Thoracic aorta (tissue), 2 donors: ENCODE data around the gene CHRNB4. TPM values are rescaled to one million over a fixed set of nuclear protein-coding genes. Genes with fewer than 3 reads are reported as not detected.

Experiments
- ATAC-seq: fragments of 150-250 bp; one replicate; pipeline ENCODE4 v1.8.0; 2017; ENCODE audit warnings: low read depth; ENCODE audit not compliant: insufficient number of reproducible peaks, low FRiP score
- DNase-seq: peaks from one replicate; pipeline ENCODE4 v3.0.0-alpha.2; 2020; ENCODE audit warnings: low spot score
- H3K27ac ChIP-seq, 2 donors: fragments of 200-600 bp; sonication (generic); 1 replicate in 1 of 2; 2 replicates in 1 of 2; pipeline ENCODE4 v1.5.1; 2016; ENCODE audit warnings: mild to moderate bottlenecking in 2 of 2, moderate library complexity in 2 of 2
- H3K27me3 ChIP-seq: fragments of 200-600 bp; sonication (generic); replicated peaks from 2 replicates; pipeline ENCODE4 v1.6.0; 2016; ENCODE audit warnings: mild to moderate bottlenecking; ENCODE audit not compliant: insufficient read depth
- H3K36me3 ChIP-seq: fragments of 200-600 bp; sonication (generic); one replicate; pipeline ENCODE4 v1.5.1; 2016
- H3K4me1 ChIP-seq, 2 donors: fragments of 200-600 bp; sonication (generic); 1 replicate in 1 of 2; 2 replicates in 1 of 2; pipeline versions ENCODE4 v1.5.1 to v1.6.0; 2016; ENCODE audit warnings: low read depth in 2 of 2, mild to moderate bottlenecking in 1 of 2; ENCODE audit not compliant: control insufficient read depth in 1 of 2
- H3K4me3 ChIP-seq: fragments of 200-600 bp; sonication (generic); 2 replicates; pipeline ENCODE4 v1.5.1; 2016; ENCODE audit warnings: mild to moderate bottlenecking
- H3K9me3 ChIP-seq: fragments of 200-600 bp; sonication (generic); 2 replicates; pipeline ENCODE4 v1.5.1; 2016
- total RNA-seq, 2 donors: library from RNA; depleted of rRNA; stranded (reverse); fragments of >200 nt; gene quantifications; one replicate each; pipeline versions ENCODE4 v1.1.0 to v1.2.3, GENCODE V29; 2016
- TF ChIP-seq, protein P1 (sequence below): fragments of 200-600 bp; sonication (generic); IDR thresholded peaks from one replicate; pipeline ENCODE4 v1.5.1; 2019; ENCODE audit warnings: antibody characterized with exemption

The CHRNB4 gene
- total RNA-seq, 2 donors from 2014 or later, result not detected

DNA sequence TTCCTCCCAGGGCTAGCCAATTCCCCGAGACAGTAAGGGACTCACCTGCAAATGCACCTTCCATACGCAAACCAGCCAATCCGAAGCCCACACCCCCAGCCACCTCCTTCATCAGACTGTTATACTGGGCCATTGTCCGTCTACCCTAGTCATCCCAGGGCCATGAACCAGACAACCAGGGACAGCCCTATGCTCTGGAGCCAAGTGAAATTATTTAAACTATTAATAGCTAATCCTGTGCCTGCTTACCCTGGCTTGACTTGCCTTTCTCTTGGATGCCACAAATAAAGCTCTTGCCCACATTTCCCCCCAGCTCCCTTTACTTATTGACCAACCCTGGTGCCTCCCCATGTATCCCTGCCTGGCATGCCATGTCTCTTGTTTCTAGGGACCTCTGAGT, 4.0 kb upstream of the CHRNB4 start:
- TF ChIP-seq, protein P1, sequence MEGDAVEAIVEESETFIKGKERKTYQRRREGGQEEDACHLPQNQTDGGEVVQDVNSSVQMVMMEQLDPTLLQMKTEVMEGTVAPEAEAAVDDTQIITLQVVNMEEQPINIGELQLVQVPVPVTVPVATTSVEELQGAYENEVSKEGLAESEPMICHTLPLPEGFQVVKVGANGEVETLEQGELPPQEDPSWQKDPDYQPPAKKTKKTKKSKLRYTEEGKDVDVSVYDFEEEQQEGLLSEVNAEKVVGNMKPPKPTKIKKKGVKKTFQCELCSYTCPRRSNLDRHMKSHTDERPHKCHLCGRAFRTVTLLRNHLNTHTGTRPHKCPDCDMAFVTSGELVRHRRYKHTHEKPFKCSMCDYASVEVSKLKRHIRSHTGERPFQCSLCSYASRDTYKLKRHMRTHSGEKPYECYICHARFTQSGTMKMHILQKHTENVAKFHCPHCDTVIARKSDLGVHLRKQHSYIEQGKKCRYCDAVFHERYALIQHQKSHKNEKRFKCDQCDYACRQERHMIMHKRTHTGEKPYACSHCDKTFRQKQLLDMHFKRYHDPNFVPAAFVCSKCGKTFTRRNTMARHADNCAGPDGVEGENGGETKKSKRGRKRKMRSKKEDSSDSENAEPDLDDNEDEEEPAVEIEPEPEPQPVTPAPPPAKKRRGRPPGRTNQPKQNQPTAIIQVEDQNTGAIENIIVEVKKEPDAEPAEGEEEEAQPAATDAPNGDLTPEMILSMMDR, result no peak
- H3K4me3 ChIP-seq, result no peak overlapping the region
- no peak overlapping the region for H3K27ac ChIP-seq
- H3K27me3 ChIP-seq, result no peaks in the 10 kb centered on the region
- no peaks in the 10 kb centered on the region for H3K36me3 ChIP-seq
- H3K9me3 ChIP-seq, result no peaks in the 10 kb centered on the region
- no peak for ATAC-seq
- peaks cover 9 to 17% of the 10 kb centered on the region in 2 donors for H3K4me1 ChIP-seq
- DNase-seq, result no peak

DNA sequence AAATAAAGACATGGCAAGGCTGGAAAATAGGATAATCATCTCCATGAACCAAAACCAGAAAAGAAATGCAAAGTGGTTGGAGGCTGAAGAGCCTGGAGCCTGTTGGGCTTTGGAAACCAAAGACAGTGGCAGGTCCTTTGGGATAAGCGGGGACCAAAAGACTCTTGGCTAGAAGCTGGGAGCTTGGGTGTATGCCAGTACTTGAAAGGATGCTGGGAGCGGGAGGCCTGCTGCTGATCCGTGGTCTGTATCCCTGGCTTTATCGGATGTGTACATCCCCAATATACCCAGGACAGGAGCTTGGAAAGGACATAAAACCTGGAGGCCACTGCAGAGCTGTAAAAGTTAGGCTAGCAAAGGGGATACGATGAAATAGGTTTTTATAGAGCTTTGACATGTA, 1.3 kb upstream of the CHRNB4 start:
- DNase-seq (no peak), ATAC-seq (no peak)
- Histone ChIP-seq H3K4me1 (peaks cover 9 to 17% of the 10 kb centered on the region in 2 donors), H3K36me3 (no peaks in the 10 kb centered on the region), H3K4me3 (no peak overlapping the region), H3K27ac (no peak overlapping the region), H3K27me3 (no peaks in the 10 kb centered on the region), H3K9me3 (no peaks in the 10 kb centered on the region)
- TF ChIP-seq, protein P1, result no peak

DNA sequence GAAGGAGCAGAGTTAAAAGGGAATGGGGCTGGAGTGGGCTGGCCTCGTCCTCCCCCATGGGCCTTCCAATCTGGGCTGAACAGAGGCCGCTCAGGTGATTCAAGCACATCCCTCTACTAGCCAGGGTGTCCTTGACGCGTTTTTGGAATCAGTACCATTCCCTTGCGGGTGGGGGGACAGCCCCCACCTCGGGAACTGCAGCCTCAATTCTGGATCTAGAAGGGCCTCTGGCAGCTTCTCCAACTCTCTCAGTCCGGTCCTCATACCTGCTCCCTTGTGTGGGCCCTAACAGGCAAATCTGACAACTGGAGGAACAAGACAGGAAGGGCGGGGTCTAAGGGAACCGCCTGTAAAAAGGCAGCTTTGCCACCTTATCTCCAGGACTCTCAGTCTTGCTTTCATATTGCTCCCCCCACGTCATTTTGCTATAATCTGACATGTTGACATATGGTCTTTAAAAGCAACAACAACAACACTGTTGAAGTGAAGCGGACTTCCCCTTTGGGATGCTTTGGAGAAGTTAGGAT, 802 bp upstream of the CHRNB4 start:
- no peak for DNase-seq
- Histone ChIP-seq H3K27ac (no peak overlapping the region), H3K27me3 (no peaks in the 10 kb centered on the region), H3K36me3 (no peaks in the 10 kb centered on the region), H3K9me3 (no peaks in the 10 kb centered on the region), H3K4me1 (peaks cover 9 to 17% of the 10 kb centered on the region in 2 donors), H3K4me3 (no peak overlapping the region)
- TF ChIP-seq, protein P1, result no peak
- no peak for ATAC-seq

DNA sequence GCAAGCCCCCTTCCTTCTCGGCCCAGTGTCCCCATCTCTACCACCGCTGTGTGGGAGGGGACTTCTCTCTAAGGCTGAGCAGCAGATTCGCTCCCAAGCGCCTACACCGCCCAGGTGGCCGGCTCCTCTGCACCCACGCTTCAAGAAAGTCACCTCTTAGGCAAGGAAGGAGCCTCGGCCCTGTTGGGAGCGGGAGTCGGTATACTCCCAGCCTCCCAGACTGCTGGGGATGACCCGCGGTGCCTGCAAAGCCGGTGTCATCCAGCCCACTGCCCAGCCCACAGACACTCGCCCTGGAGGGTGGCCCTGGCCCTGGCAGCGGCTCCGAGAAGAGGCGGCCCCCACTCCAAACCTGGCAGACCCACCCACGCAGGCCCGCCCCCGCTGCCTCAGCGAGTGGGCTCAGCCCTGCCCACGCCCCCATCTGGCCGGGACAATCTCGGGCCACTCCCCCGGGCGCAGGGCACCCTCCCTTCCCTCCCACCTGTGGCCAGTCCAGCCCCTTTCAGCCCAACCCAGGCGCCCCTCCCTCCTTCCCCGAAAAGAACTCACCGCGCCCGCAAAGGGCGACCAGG, 396 bp downstream of the CHRNB4 start:
- peaks cover 9 to 17% of the 10 kb centered on the region in 2 donors for H3K4me1 ChIP-seq
- TF ChIP-seq, protein P1, result no peak

DNA sequence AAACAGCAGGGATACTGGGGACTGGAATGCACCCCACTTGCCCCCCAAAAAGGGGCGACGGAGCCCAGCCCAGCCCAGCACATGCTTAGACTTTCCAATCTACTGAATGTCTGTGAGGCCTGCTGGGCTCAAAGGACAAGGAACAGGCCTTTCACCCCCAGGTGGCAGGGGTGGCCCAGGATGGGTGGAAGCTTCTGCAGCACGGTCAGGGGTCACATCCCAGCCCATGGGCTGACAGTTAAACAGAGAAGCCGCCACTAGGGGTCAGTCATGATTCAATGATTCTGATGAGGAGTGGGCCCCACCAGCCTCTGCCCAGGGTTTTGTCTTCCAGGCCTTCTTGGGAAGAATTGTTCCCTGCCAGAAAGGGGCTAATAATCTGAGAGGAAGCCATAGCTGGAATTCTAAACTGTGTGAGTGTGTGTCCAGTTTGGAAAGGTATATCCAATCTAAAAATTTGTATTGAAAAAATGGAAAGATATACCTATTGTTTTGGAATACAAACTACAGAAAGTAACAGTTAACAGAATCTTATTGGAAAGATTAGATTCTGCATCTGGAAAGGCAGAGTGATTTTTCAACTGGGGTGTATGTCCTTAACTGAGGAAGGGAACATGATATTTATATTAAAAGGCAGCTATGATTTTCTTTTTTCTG, 2.2 kb downstream of the CHRNB4 start:
- Histone ChIP-seq H3K4me3 (no peak overlapping the region), H3K9me3 (no peaks in the 10 kb centered on the region), H3K27me3 (no peaks in the 10 kb centered on the region), H3K27ac (no peak overlapping the region), H3K36me3 (no peaks in the 10 kb centered on the region), H3K4me1 (peaks cover 9 to 10% of the 10 kb centered on the region in 2 donors)
- ATAC-seq (no peak), DNase-seq (no peak)
- TF ChIP-seq, protein P1, result peak; percentile 51

More for the DNA sequence above, 396 bp downstream of the CHRNB4 start:
- Histone ChIP-seq H3K4me3 (peak overlapping the region; percentile 71), H3K27me3 (no peaks in the 10 kb centered on the region), H3K36me3 (no peaks in the 10 kb centered on the region), H3K27ac (no peak overlapping the region), H3K9me3 (no peaks in the 10 kb centered on the region)
- no peak for DNase-seq
- no peak for ATAC-seq
